B cell (primary cell): ENCODE data around the gene CNGB1. TPM values are rescaled to one million over a fixed set of nuclear protein-coding genes. Genes with fewer than 3 reads are reported as not detected.

ENCODE experiments used
- ATAC-seq: fragments of 200-7000 bp; cut with Tn5 transposase; one replicate; pipeline ENCODE4 v1.10.0; 2021; ENCODE audit warnings: low read depth, mild to moderate bottlenecking, moderate number of reproducible peaks, moderate library complexity
- CTCF ChIA-PET: fragments of 350-600 bp; sonication (Branson Sonifier 250); formaldehyde crosslinking; loops from one replicate; lab custom pipeline; 2021; ENCODE audit warnings: antibody characterized with exemption, inconsistent platforms; lab: Charles Lee
- POLR2A ChIA-PET: fragments of 350-600 bp; sonication (Branson Sonifier 250); formaldehyde crosslinking; loops from one replicate; lab custom pipeline; 2021; ENCODE audit warnings: antibody characterized with exemption; lab: Charles Lee
- DNase-seq: peaks from one replicate; pipeline ENCODE4 v3.0.0; 2013
- H2AFZ ChIP-seq: 2 replicates; pipeline ENCODE4 v1.6.1; 2012; ENCODE audit warnings: mild to moderate bottlenecking, low read depth, low read length; ENCODE audit not compliant: insufficient read depth, poor library complexity, severe bottlenecking
- H3K27ac ChIP-seq, 2 donors: 1 replicate in 1 of 2; 2 replicates in 1 of 2; pipeline ENCODE4 v1.5.1; 2012 to 2013; ENCODE audit warnings: low read length in 2 of 2, mild to moderate bottlenecking in 2 of 2, moderate library complexity in 1 of 2
- H3K27me3 ChIP-seq, 4 experiments: fragments of 200-600 bp in 1 of 4; sonication (generic) in 1 of 4; replicated peaks in 1 of 4; 1 replicate in 2 of 4; 2 replicates in 2 of 4; pipeline versions ENCODE4 v1.6.1 to v1.7.0; 2013 to 2016; ENCODE audit warnings: low read length in 3 of 4, mild to moderate bottlenecking in 2 of 4, mixed read lengths in 1 of 4, moderate library complexity in 1 of 4; ENCODE audit not compliant: insufficient read depth in 4 of 4, control insufficient read depth in 3 of 4; ENCODE audit errors: control extremely low read depth in 1 of 4
- H3K36me3 ChIP-seq, 2 experiments: replicated peaks in 1 of 2; 1 replicate in 1 of 2; 2 replicates in 1 of 2; pipeline versions ENCODE4 v1.6.1 to v1.7.1; 2013; ENCODE audit warnings: low read length in 1 of 2; ENCODE audit not compliant: insufficient read depth in 2 of 2, control insufficient read depth in 1 of 2; ENCODE audit errors: control extremely low read depth in 1 of 2, extremely low read depth in 1 of 2
- H3K4me1 ChIP-seq, 2 donors: fragments of 200-600 bp in 1 of 2; sonication (generic) in 1 of 2; 1 replicate in 1 of 2; 2 replicates in 1 of 2; pipeline versions ENCODE4 v1.5.1 to v1.6.1; 2013 to 2017; ENCODE audit warnings: low read length in 2 of 2; ENCODE audit not compliant: control insufficient read depth in 2 of 2, insufficient read depth in 2 of 2
- H3K4me2 ChIP-seq: replicated peaks from 2 replicates; pipeline ENCODE3; 2012; ENCODE audit warnings: mild to moderate bottlenecking, low read depth, low read length; ENCODE audit not compliant: poor library complexity, severe bottlenecking
- H3K4me3 ChIP-seq, 5 experiments: fragments of 200-600 bp in 1 of 5; sonication (generic) in 1 of 5; 1 replicate in 3 of 5; 2 replicates in 2 of 5; pipeline versions ENCODE4 v1.5.1 to v1.7.0; 2011 to 2016; ENCODE audit warnings: low read length in 4 of 5, mild to moderate bottlenecking in 4 of 5, low read depth in 2 of 5, control low read depth in 1 of 5, moderate library complexity in 1 of 5; ENCODE audit not compliant: insufficient read depth in 1 of 5; ENCODE audit errors: control extremely low read depth in 1 of 5, extremely low read depth in 1 of 5
- H3K79me2 ChIP-seq: fragments of 200-600 bp; sonication (generic); one replicate; pipeline ENCODE4 v1.6.0; 2016; ENCODE audit warnings: low read length; ENCODE audit not compliant: control insufficient read depth, insufficient read depth
- H3K9ac ChIP-seq: fragments of 200-600 bp; sonication (generic); 2 replicates; pipeline ENCODE4 v1.6.1; 2017; ENCODE audit warnings: mild to moderate bottlenecking, low read length, moderate library complexity
- H3K9me3 ChIP-seq, 3 donors: one replicate each; pipeline versions ENCODE4 v1.6.1 to v1.7.1; 2013; ENCODE audit warnings: low read length in 2 of 3; ENCODE audit not compliant: control insufficient read depth in 2 of 3, insufficient read depth in 1 of 3; ENCODE audit errors: control extremely low read depth in 1 of 3
- H4K20me1 ChIP-seq: 2 replicates; pipeline ENCODE4 v1.6.0; 2012; ENCODE audit warnings: mild to moderate bottlenecking, low read length; ENCODE audit not compliant: insufficient read depth, control insufficient read depth, poor library complexity, severe bottlenecking
- H3K27ac Mint-ChIP-seq: one replicate; pipeline ENCODE4 v1.8.0; 2021; ENCODE audit warnings: mixed read lengths
- H3K27me3 Mint-ChIP-seq: one replicate; pipeline ENCODE4 v1.8.0; 2021; ENCODE audit warnings: mixed read lengths
- H3K4me1 Mint-ChIP-seq: one replicate; pipeline ENCODE4 v1.8.0; 2021; ENCODE audit warnings: mixed read lengths
- H3K4me3 Mint-ChIP-seq: one replicate; pipeline ENCODE4 v1.8.0; 2021; ENCODE audit warnings: mixed read lengths
- H3K9me3 Mint-ChIP-seq: one replicate; pipeline ENCODE4 v1.8.0; 2022; ENCODE audit warnings: mixed read lengths; ENCODE audit not compliant: insufficient read depth
- CTCF ChIP-seq: fragments of 200-600 bp; IDR thresholded peaks from one replicate; pipeline ENCODE4 v1.8.0; 2022; ENCODE audit warnings: antibody characterized with exemption, mild to moderate bottlenecking
- EZH2 ChIP-seq: IDR thresholded peaks from 2 replicates; pipeline ENCODE4 v1.6.1; 2012; ENCODE audit warnings: borderline replicate concordance, low read depth, mild to moderate bottlenecking, moderate library complexity, low read length; ENCODE audit not compliant: insufficient read depth, poor library complexity, severe bottlenecking
- WGBS: methylation state at CpG from one replicate; pipeline ENCODE4 v1.1.5; 2013; ENCODE audit warnings: missing lambda C conversion rate; ENCODE audit not compliant: insufficient coverage; 5-methylcytosine and 5-hydroxymethylcytosine counted together
- intact Hi-C: fragments of 100-400 bp; cut with micrococcal nuclease; formaldehyde crosslinking; loops from one replicate; pipeline ENCODE4 v1.10.0; 2022
- polyA plus RNA-seq: library from polyadenylated mRNA; depleted of rRNA; stranded (reverse); fragments of >200 nt; gene quantifications from 2 replicates; pipeline ENCODE4 v1.2.3, GENCODE V29; 2012
- total RNA-seq, 2 donors: library from RNA; stranded (reverse); fragments of 120-200 nt in 1 of 2; gene quantifications; 1 replicate in 1 of 2; 2 replicates in 1 of 2; pipeline versions ENCODE4 v1.2.3 to v1.2.4, GENCODE V29; 2013 to 2022

The CNGB1 gene
- total and polyA plus RNA-seq, 2 donors (not counting 1 experiment from before 2014, with no cell fraction given), result not detected

- Histone ChIP-seq H3K9ac (no peak overlapping the region), H3K27me3 (no peaks in the 10 kb centered on the region), H3K4me3 (no peak overlapping the region), H3K36me3 (no peaks in the 10 kb centered on the region), H2AFZ (no peak overlapping the region), H3K4me2 (no peak overlapping the region), H3K9me3 (peaks cover 0 to 6% (median 0%) of the 10 kb centered on the region in 3 donors), H3K4me1 (no peaks in the 10 kb centered on the region), H3K79me2 (no peaks in the 10 kb centered on the region), H4K20me1 (no peaks in the 10 kb centered on the region), H3K27ac (no peak overlapping the region)
- no peak for ATAC-seq
- ChIA-PET CTCF (no interaction called here), POLR2A (no interaction called here)
- Mint-ChIP-seq H3K4me1 (no peaks in the 10 kb centered on the region), H3K4me3 (no peak overlapping the region), H3K9me3 (no peaks in the 10 kb centered on the region), H3K27ac (no peak overlapping the region), H3K27me3 (peaks cover 8% of the 10 kb centered on the region)
- no peak for TF ChIP-seq EZH2
- no peak for TF ChIP-seq CTCF
- no peak for DNase-seq
- intact Hi-C loops, result no loop called here
- no CpG with 5 or more reads among the region's 1 CpG for WGBS
Measured at GRCh38 chr16:57953857-57954256, 17.1 kb downstream of the CNGB1 start.

- DNase-seq (no peak), ATAC-seq (no peak)
- Histone ChIP-seq H3K4me3 (no peak overlapping the region), H2AFZ (no peak overlapping the region), H3K9ac (no peak overlapping the region), H3K4me2 (no peak overlapping the region), H3K4me1 (no peaks in the 10 kb centered on the region), H4K20me1 (no peaks in the 10 kb centered on the region), H3K79me2 (no peaks in the 10 kb centered on the region), H3K9me3 (peaks cover 0 to 6% (median 0%) of the 10 kb centered on the region in 3 donors), H3K36me3 (no peaks in the 10 kb centered on the region), H3K27ac (no peak overlapping the region), H3K27me3 (no peaks in the 10 kb centered on the region)
- no peaks in the 10 kb centered on the region for H3K9me3 Mint-ChIP-seq
- CTCF ChIA-PET, result no interaction called here
- TF ChIP-seq EZH2 (no peak), CTCF (no peak)
- peaks cover 7% of the 10 kb centered on the region for H3K27me3 Mint-ChIP-seq
- no peak overlapping the region for H3K27ac Mint-ChIP-seq
- POLR2A ChIA-PET, result no interaction called here
- H3K4me1 Mint-ChIP-seq, result no peaks in the 10 kb centered on the region
- intact Hi-C loops, result no loop called here
- H3K4me3 Mint-ChIP-seq, result no peak overlapping the region
- WGBS, result 82% methylated on average over 7 of the region's 9 CpGs
Measured at GRCh38 chr16:57952909-57953308, 18.0 kb downstream of the CNGB1 start.
